DOHH2 (cell line): Measurements from ENCODE around the gene MSRB3.
"Not testable (repeated sequence)": the region's sequence is repeated elsewhere in the genome, so short reads cannot be mapped to it uniquely, and the experiment has no call there.

Experiments used
- H3F3A ChIP-seq: fragments of 200-600 bp; sonication (generic), shearing (Covaris generic); 2 replicates; pipeline ENCODE4 v1.6.0; 2016; ENCODE audit warnings: antibody characterized with exemption, mild to moderate bottlenecking; ENCODE audit not compliant: control insufficient read depth, insufficient read depth
- H3K27ac ChIP-seq: fragments of 200-600 bp; sonication (generic); 2 replicates; pipeline ENCODE4 v1.5.1; 2014; ENCODE audit warnings: low read depth, mild to moderate bottlenecking, low read length, moderate library complexity
- H3K27me3 ChIP-seq: fragments of 200-600 bp; sonication (generic); 2 replicates; pipeline ENCODE4 v1.6.1; 2014; ENCODE audit warnings: mild to moderate bottlenecking, low read length, mixed read lengths; ENCODE audit not compliant: control insufficient read depth
- H3K36me3 ChIP-seq: fragments of 200-600 bp; sonication (generic); 2 replicates; pipeline ENCODE4 v1.6.1; 2014; ENCODE audit warnings: mild to moderate bottlenecking, low read length, moderate library complexity, mixed read lengths; ENCODE audit not compliant: control insufficient read depth
- H3K4me1 ChIP-seq: fragments of 200-600 bp; sonication (generic); 2 replicates; pipeline ENCODE4 v1.6.1; 2014; ENCODE audit warnings: mild to moderate bottlenecking, low read length, mixed read lengths; ENCODE audit not compliant: control insufficient read depth
- H3K4me2 ChIP-seq: fragments of 200-600 bp; sonication (generic); 2 replicates; pipeline ENCODE4 v1.6.0; 2014; ENCODE audit warnings: mild to moderate bottlenecking, low read length, moderate library complexity
- H3K4me3 ChIP-seq: fragments of 200-600 bp; sonication (generic); 2 replicates; pipeline ENCODE4 v1.5.1; 2014; ENCODE audit warnings: mild to moderate bottlenecking, low read length, mixed read lengths
- H3K79me2 ChIP-seq: fragments of 200-600 bp; sonication (generic); 2 replicates; pipeline ENCODE4 v1.6.1; 2014; ENCODE audit warnings: mild to moderate bottlenecking, low read length, mixed read lengths; ENCODE audit not compliant: control insufficient read depth
- H3K9me2 ChIP-seq: fragments of 200-600 bp; sonication (generic); replicated peaks from 2 replicates; pipeline ENCODE4 v1.6.1; 2014; ENCODE audit warnings: mild to moderate bottlenecking, low read length, mixed read lengths; ENCODE audit not compliant: control insufficient read depth
- H3K9me3 ChIP-seq: fragments of 200-600 bp; sonication (generic); 2 replicates; pipeline ENCODE4 v1.6.1; 2014; ENCODE audit warnings: antibody characterized with exemption, low read length, mixed read lengths; ENCODE audit not compliant: control insufficient read depth, insufficient read depth
- H4K20me1 ChIP-seq: fragments of 200-600 bp; sonication (generic); 2 replicates; pipeline ENCODE4 v1.6.0; 2014; ENCODE audit warnings: low read depth, mild to moderate bottlenecking, antibody characterized with exemption, low read length, moderate library complexity; ENCODE audit not compliant: control insufficient read depth, insufficient read depth
- CTCF ChIP-seq: fragments of 200-600 bp; sonication (generic); IDR thresholded peaks from one replicate; pipeline ENCODE4 v1.5.1; 2014; ENCODE audit warnings: antibody characterized with exemption, mild to moderate bottlenecking, low read depth, low read length; ENCODE audit not compliant: poor library complexity, severe bottlenecking
- EZH2phosphoT487 ChIP-seq: fragments of 200-600 bp; sonication (generic); IDR thresholded peaks from 2 replicates; pipeline ENCODE4 v1.6.1; 2017; ENCODE audit warnings: borderline replicate concordance, mild to moderate bottlenecking, antibody characterized with exemption, low read length, moderate library complexity, mixed read lengths

Gene MSRB3

GRCh38 chr12:65454115-65454787, 175.8 kb downstream of the MSRB3 start:
- H3K36me3 ChIP-seq: no peaks in the 10 kb centered on the region
- no peaks in the 10 kb centered on the region for H3K79me2 ChIP-seq
- H3K4me3 ChIP-seq: no peak overlapping the region
- H3F3A ChIP-seq: no peaks in the 10 kb centered on the region
- H3K27me3 ChIP-seq: no peaks in the 10 kb centered on the region
- no peak overlapping the region for H3K27ac ChIP-seq
- no peaks in the 10 kb centered on the region for H3K4me1 ChIP-seq
- TF ChIP-seq EZH2phosphoT487 (no peak), CTCF (no peak)
- H3K9me3 ChIP-seq: no peaks in the 10 kb centered on the region
- no peaks in the 10 kb centered on the region for H3K9me2 ChIP-seq
- H4K20me1 ChIP-seq: no peaks in the 10 kb centered on the region
- no peak overlapping the region for H3K4me2 ChIP-seq

GRCh38 chr12:65457341-65457740, 178.9 kb downstream of the MSRB3 start:
- not testable (repeated sequence) for H3K9me2 ChIP-seq, H3K79me2 ChIP-seq, H3K9me3 ChIP-seq, H4K20me1 ChIP-seq, H3K27ac ChIP-seq, H3F3A ChIP-seq, H3K4me1 ChIP-seq, H3K4me2 ChIP-seq, H3K36me3 ChIP-seq, H3K27me3 ChIP-seq, H3K4me3 ChIP-seq

- no peaks in the 10 kb centered on the region for H3K36me3 ChIP-seq
- no peaks in the 10 kb centered on the region for H3K9me2 ChIP-seq
- H3K79me2 ChIP-seq: no peaks in the 10 kb centered on the region
- H4K20me1 ChIP-seq: no peaks in the 10 kb centered on the region
- H3K4me3 ChIP-seq: no peak overlapping the region
- H3K9me3 ChIP-seq: no peaks in the 10 kb centered on the region
- H3F3A ChIP-seq: no peaks in the 10 kb centered on the region
- H3K4me2 ChIP-seq: no peak overlapping the region
- no peak overlapping the region for H3K27ac ChIP-seq
- TF ChIP-seq CTCF: no peak
- no peak for TF ChIP-seq EZH2phosphoT487
- H3K4me1 ChIP-seq: no peaks in the 10 kb centered on the region
- no peaks in the 10 kb centered on the region for H3K27me3 ChIP-seq
These were observed 180.2 kb downstream of the MSRB3 start for GRCh38 chr12:65458718-65459117.

GRCh38 chr12:65459545-65459944, 181.1 kb downstream of the MSRB3 start:
- no peaks in the 10 kb centered on the region for H3K9me3 ChIP-seq
- H3K27me3 ChIP-seq: no peaks in the 10 kb centered on the region
- no peaks in the 10 kb centered on the region for H3K9me2 ChIP-seq
- no peaks in the 10 kb centered on the region for H3K4me1 ChIP-seq
- H3K79me2 ChIP-seq: no peaks in the 10 kb centered on the region
- H3F3A ChIP-seq: no peaks in the 10 kb centered on the region
- TF ChIP-seq EZH2phosphoT487: no peak
- TF ChIP-seq CTCF: no peak
- no peak overlapping the region for H3K4me2 ChIP-seq
- H4K20me1 ChIP-seq: no peaks in the 10 kb centered on the region
- H3K4me3 ChIP-seq: no peak overlapping the region
- no peak overlapping the region for H3K27ac ChIP-seq
- H3K36me3 ChIP-seq: no peaks in the 10 kb centered on the region
